Fibroblast of skin of right quadriceps (primary cell): Measurements from ENCODE around the gene ARL2BP.
A peak's percentile ranks its signal among the peaks of the same experiment; 100 is the strongest.

ENCODE experiments used
- DNase-seq: peaks from one replicate; pipeline ENCODE4 v3.0.0-alpha.2; 2013

ARL2BP gene

GRCh38 chr16:57235128-57236021, 9.7 kb upstream of the ARL2BP start:
- peak; percentile 87 for DNase-seq

GRCh38 chr16:57236022-57236350, 9.1 kb upstream of the ARL2BP start:
- DNase-seq, result no peak

- no peak for DNase-seq
Observed at GRCh38 chr16:57238682-57239081, 6.4 kb upstream of the ARL2BP start.

GRCh38 chr16:57239107-57239506, 6.0 kb upstream of the ARL2BP start:
- no peak for DNase-seq

- no peak for DNase-seq
Observed at GRCh38 chr16:57240851-57241250, 4.2 kb upstream of the ARL2BP start.

GRCh38 chr16:57242650-57243049, 2.4 kb upstream of the ARL2BP start:
- no peak for DNase-seq

- no peak for DNase-seq
Observed at GRCh38 chr16:57244463-57244766, 644 bp upstream of the ARL2BP start.

- DNase-seq, result no peak
Observed at GRCh38 chr16:57245472-57246113, 534 bp downstream of the ARL2BP start.

- DNase-seq, result no peak
Observed at GRCh38 chr16:57251352-57251751, 6.3 kb downstream of the ARL2BP start.

GRCh38 chr16:57252148-57252721, 7.2 kb downstream of the ARL2BP start:
- DNase-seq, result no peak

GRCh38 chr16:57253466-57253865, 8.4 kb downstream of the ARL2BP start:
- no peak for DNase-seq

- no peak for DNase-seq
Observed at GRCh38 chr16:57255686-57256415, 10.8 kb downstream of the ARL2BP start.

GRCh38 chr16:57256601-57257395, 11.7 kb downstream of the ARL2BP start:
- DNase-seq, result no peak

GRCh38 chr16:57257455-57258070, 12.5 kb downstream of the ARL2BP start:
- DNase-seq, result no peak

GRCh38 chr16:57258226-57258909, 13.3 kb downstream of the ARL2BP start:
- no peak for DNase-seq

- DNase-seq, result no peak
Observed at GRCh38 chr16:57258910-57259475, 13.9 kb downstream of the ARL2BP start.

- peak; percentile 64 for DNase-seq
Observed at GRCh38 chr16:57260294-57260929, 15.4 kb downstream of the ARL2BP start.

GRCh38 chr16:57261806-57262205, 16.7 kb downstream of the ARL2BP start:
- DNase-seq, result no peak

- DNase-seq, result no peak
Observed at GRCh38 chr16:57262841-57263540, 17.9 kb downstream of the ARL2BP start.
